ENCODE results near the gene NSUN2. TPM values are rescaled to one million over a fixed set of nuclear protein-coding genes. Genes with fewer than 3 reads are reported as not detected.

Gene NSUN2
- total and polyA plus RNA-seq, 2 of the 4 experiments (the other 2 are of a cell fraction): 51.1 to 61.1 TPM

DNA sequence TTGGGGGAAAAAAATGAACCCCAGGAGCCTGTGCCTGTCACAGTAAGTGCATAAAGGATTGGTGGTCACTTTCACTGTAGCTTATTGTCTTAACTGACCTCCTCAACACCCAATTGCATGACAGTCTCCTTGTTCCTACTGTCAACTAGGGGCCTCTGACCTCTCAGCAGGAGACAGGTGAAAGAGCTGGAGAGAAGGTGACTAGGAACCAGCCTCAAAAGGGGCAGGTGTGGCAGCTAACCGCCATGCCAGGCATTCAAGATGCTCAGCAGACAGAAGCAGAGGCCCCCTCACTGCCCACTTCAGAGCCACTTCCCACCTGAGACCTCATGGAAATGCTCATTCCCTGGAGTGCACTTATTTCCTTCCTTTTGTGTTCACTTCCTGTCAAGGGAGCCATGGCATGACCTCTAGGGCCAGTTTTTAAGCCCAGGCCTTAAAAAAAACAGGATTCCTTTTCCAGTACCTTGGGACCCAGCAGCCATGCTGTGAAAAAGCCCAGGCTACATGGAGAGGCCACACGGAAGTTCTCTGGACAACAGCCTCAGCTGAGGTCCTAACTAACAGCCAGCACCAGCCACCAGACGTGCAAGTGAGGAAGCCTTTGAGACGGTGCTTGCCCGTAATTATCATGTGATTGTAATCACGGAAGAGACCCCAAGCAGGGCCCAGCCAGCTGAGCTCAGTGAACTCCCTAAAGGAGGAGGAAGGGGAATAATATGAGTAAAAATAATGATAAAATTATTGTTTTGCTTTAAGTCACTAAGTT, 74.9 kb downstream of the NSUN2 start:
- CTCF ChIA-PET: interaction anchor here (0.6 kb wide), 1 partner anchor 39 kb away, joined by 3 read pairs; no protein-coding TSS in a partner anchor
- BruUV-seq (replicated peaks): no TSS peak
- in situ Hi-C loops (cut with MboI; ENCODE audit: low sequenced_read_pairs): no loop called here
- Histone ChIP-seq H3K27me3 (ENCODE audit: control insufficient read depth, insufficient read depth, low read length) (no peaks in the 10 kb centered on the region), H3K79me1 (ENCODE audit: low read depth in 1 of 2, low read length in 2 of 2) (no peaks in the 10 kb centered on the region), H2AFZ (replicated peaks; ENCODE audit: low read length, poor library complexity) (no peak overlapping the region), H2BK20ac (ENCODE audit: low read depth, low read length) (no peak overlapping the region), H3K23ac (ENCODE audit: low read depth, low read length) (no peak overlapping the region), H3K4me3 (ENCODE audit: insufficient read depth, low read depth, low read length) (no peak overlapping the region), H3K27ac (ENCODE audit: insufficient read depth, low read length) (no peak overlapping the region), H2AK5ac (ENCODE audit: low read depth, low read length) (no peak overlapping the region), H2BK5ac (ENCODE audit: low read depth, low read length, poor library complexity, severe bottlenecking) (no peak overlapping the region), H4K8ac (ENCODE audit: low read depth in 2 of 2, low read length in 2 of 2) (no peak overlapping the region), H2BK15ac (ENCODE audit: low read depth, low read length) (no peak overlapping the region), H3K4ac (ENCODE audit: low read depth, low read length) (no peak overlapping the region), H3K9me3 (ENCODE audit: control insufficient read depth, insufficient read depth, low read length) (no peaks in the 10 kb centered on the region), H3K56ac (ENCODE audit: extremely low read depth, insufficient read depth, low read length) (no peak overlapping the region), H3K14ac (replicated peaks; ENCODE audit: low read depth, low read length) (no peak overlapping the region), H4K20me1 (ENCODE audit: insufficient read depth, low read length) (no peaks in the 10 kb centered on the region), H3K4me2 (ENCODE audit: low read depth, low read length) (no peak overlapping the region), H3K18ac (ENCODE audit: low read depth, low read length) (no peak overlapping the region), H4K91ac (ENCODE audit: insufficient read depth, low read depth, low read length) (no peak overlapping the region), H3K4me1 (ENCODE audit: control insufficient read depth, insufficient read depth, low read length) (no peaks in the 10 kb centered on the region), H4K5ac (ENCODE audit: low read depth, low read length) (no peak overlapping the region), H3K9ac (ENCODE audit: low read depth, low read length) (no peak overlapping the region), H3K36me3 (ENCODE audit: control insufficient read depth, insufficient read depth, low read length) (no peaks in the 10 kb centered on the region), H2AK9ac (replicated peaks; ENCODE audit: low read depth, low read length, poor library complexity) (peak overlapping the region; percentile 24), H2BK120ac (ENCODE audit: low read depth, low read length) (no peak overlapping the region), H3K9me1 (ENCODE audit: insufficient read depth, low read length) (no peaks in the 10 kb centered on the region)
- POLR2A ChIA-PET (ENCODE audit: unreplicated experiment): no interaction called here
- 45% methylated on average over 2 of the region's 6 CpGs; no CpG with 5 or more reads in 1 of the 2 experiments for WGBS, 2 experiments (ENCODE audit: extremely low coverage in 2 of 2, insufficient read length in 1 of 2)
- DNase-seq: no peak
- TF ChIP-seq, protein P1, sequence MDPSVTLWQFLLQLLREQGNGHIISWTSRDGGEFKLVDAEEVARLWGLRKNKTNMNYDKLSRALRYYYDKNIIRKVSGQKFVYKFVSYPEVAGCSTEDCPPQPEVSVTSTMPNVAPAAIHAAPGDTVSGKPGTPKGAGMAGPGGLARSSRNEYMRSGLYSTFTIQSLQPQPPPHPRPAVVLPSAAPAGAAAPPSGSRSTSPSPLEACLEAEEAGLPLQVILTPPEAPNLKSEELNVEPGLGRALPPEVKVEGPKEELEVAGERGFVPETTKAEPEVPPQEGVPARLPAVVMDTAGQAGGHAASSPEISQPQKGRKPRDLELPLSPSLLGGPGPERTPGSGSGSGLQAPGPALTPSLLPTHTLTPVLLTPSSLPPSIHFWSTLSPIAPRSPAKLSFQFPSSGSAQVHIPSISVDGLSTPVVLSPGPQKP (IDR thresholded peaks at IDR 0.05; ENCODE audit: borderline replicate concordance, low read depth, low read length): no peak
- TF ChIP-seq POLR2A (IDR thresholded peaks at IDR 0.05; ENCODE audit: low read depth, low read length) (no peak), BHLHE40 (IDR thresholded peaks at IDR 0.05; ENCODE audit: low read depth, low read length) (no peak)
- dilution Hi-C loops (cut with HindIII; ENCODE audit: low sequenced_read_pairs, unreplicated experiment): no loop called here
- intact Hi-C loops (cut with micrococcal nuclease): no loop called here
- no peak for ATAC-seq (ENCODE audit: low read depth)
